ENCODE data around the gene KCNIP1.

- TF ChIP-seq, protein P1, sequence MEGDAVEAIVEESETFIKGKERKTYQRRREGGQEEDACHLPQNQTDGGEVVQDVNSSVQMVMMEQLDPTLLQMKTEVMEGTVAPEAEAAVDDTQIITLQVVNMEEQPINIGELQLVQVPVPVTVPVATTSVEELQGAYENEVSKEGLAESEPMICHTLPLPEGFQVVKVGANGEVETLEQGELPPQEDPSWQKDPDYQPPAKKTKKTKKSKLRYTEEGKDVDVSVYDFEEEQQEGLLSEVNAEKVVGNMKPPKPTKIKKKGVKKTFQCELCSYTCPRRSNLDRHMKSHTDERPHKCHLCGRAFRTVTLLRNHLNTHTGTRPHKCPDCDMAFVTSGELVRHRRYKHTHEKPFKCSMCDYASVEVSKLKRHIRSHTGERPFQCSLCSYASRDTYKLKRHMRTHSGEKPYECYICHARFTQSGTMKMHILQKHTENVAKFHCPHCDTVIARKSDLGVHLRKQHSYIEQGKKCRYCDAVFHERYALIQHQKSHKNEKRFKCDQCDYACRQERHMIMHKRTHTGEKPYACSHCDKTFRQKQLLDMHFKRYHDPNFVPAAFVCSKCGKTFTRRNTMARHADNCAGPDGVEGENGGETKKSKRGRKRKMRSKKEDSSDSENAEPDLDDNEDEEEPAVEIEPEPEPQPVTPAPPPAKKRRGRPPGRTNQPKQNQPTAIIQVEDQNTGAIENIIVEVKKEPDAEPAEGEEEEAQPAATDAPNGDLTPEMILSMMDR (IDR thresholded peaks at IDR 0.05) = no peak
- no peak for TF ChIP-seq POLR2A (IDR thresholded peaks at IDR 0.05; ENCODE audit: low read depth)
- no peak for TF ChIP-seq POLR2AphosphoS5 (IDR thresholded peaks at IDR 0.05)
- no peak for TF ChIP-seq EP300 (IDR thresholded peaks at IDR 0.05)
These were observed 84.0 kb downstream of the KCNIP1 start for GRCh38 chr5:170587808-170588207.

Data from esophagus muscularis mucosa (tissue), 4 donors.